GM21515 (cell line): ENCODE data around the gene ERC2.
A peak's percentile ranks its signal among the peaks of the same experiment; 100 is the strongest.

Source experiments
- ATAC-seq: cut with Tn5 transposase; IDR thresholded peaks from one replicate; pipeline ENCODE4 v1.9.1; 2021; ENCODE audit not compliant: unreplicated experiment

ERC2 gene

GRCh38 chr3:55658690-55659562, 809.3 kb downstream of the ERC2 start:
- no peak for ATAC-seq

GRCh38 chr3:55658270-55658669, 810.0 kb downstream of the ERC2 start:
- ATAC-seq = no peak

GRCh38 chr3:55655544-55655943, 812.7 kb downstream of the ERC2 start:
- no peak for ATAC-seq

GRCh38 chr3:55654123-55654760, 814.0 kb downstream of the ERC2 start:
- ATAC-seq = peak; percentile 88

GRCh38 chr3:55651011-55651410, 817.3 kb downstream of the ERC2 start:
- no peak for ATAC-seq

GRCh38 chr3:55650011-55650410, 818.3 kb downstream of the ERC2 start:
- ATAC-seq = no peak

- no peak for ATAC-seq
These were observed 818.7 kb downstream of the ERC2 start for GRCh38 chr3:55649554-55649953.

- no peak for ATAC-seq
These were observed 819.5 kb downstream of the ERC2 start for GRCh38 chr3:55648591-55649318.

GRCh38 chr3:55647670-55648069, 820.6 kb downstream of the ERC2 start:
- ATAC-seq = no peak

- ATAC-seq = no peak
These were observed 821.2 kb downstream of the ERC2 start for GRCh38 chr3:55647063-55647462.

- no peak for ATAC-seq
These were observed 822.1 kb downstream of the ERC2 start for GRCh38 chr3:55646121-55646520.

- no peak for ATAC-seq
These were observed 822.8 kb downstream of the ERC2 start for GRCh38 chr3:55645422-55645821.

- ATAC-seq = no peak
These were observed 825.0 kb downstream of the ERC2 start for GRCh38 chr3:55643283-55643682.

GRCh38 chr3:55641964-55642363, 826.3 kb downstream of the ERC2 start:
- no peak for ATAC-seq

- no peak for ATAC-seq
These were observed 828.1 kb downstream of the ERC2 start for GRCh38 chr3:55639896-55640765.

- ATAC-seq = no peak
These were observed 829.1 kb downstream of the ERC2 start for GRCh38 chr3:55639143-55639542.

GRCh38 chr3:55637906-55638638, 830.2 kb downstream of the ERC2 start:
- ATAC-seq = no peak

- no peak for ATAC-seq
These were observed 831.7 kb downstream of the ERC2 start for GRCh38 chr3:55636300-55637195.

- no peak for ATAC-seq
These were observed 833.9 kb downstream of the ERC2 start for GRCh38 chr3:55634345-55634744.
